GM21381 (cell line): Measurements from ENCODE around the gene DEFB123.

Experiments
- ATAC-seq: cut with Tn5 transposase; IDR thresholded peaks from one replicate; pipeline ENCODE4 v1.9.1; 2021; ENCODE audit warnings: mild to moderate bottlenecking, moderate library complexity; ENCODE audit not compliant: unreplicated experiment

The DEFB123 gene

GRCh38 chr20:31473331-31474096 is 33.1 kb downstream of the DEFB123 start:
- ATAC-seq: no peak

DNA sequence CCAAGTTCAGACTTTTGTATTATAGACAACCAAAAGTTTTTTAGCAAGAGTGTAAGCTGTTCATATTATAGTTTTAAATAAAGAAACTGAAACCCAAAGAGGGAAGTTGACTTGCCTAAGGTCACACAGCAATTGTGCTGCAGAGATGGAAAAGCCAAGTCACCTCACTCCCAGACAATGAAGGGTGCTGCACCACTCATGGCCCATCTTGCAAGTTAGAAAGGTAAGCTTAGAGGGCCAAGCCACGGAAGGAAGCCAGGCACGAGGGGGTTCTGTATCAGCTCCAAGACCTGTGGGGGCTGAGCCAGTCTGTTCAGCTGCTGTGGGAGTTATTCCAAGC is 33.6 kb downstream of the DEFB123 start:
- no peak for ATAC-seq

DNA sequence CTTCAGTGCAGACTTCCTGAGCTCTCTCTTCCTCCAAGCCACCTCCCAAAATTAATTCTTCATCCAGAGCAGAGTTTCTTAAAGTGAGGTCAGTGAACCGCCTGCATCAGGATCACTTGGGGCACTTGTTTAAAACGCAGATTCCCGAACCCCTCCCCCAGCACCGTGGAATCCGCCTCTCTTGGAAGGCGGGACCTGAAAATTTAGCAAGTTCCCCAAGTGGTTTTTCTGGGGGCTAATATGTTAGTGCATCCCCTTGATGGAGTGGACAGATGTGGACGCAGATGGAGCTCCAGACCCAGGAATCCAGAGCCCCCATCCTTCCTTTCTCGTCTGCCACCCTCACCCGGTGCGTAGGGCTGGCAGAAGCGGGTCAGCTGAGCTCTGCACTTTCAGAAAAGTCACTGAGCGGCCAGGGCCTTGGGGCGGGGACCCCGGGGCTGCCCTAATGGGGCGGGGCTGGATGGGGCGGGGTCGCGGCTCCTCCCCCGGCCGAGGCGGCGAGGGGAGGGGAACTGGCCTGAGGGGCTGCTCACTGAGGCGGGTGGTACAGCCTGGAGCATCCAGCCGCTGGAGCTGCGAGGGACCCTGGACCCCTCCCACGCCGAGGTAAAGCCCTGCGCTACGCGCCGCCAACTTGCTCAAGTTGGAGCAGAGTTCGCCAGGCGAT is 34.5 kb downstream of the DEFB123 start, which contains the start of the genes DEFB124 and REM1:
TSS of gene DEFB124 (minus strand) at position 370 of the 670 bp plus-strand sequence. CDS start 2,114 bp downstream, outside the sequence.
TSS of gene REM1 (plus strand) at position 531 of the 670 bp plus-strand sequence. CDS start 1,158 bp downstream, outside the sequence.
- ATAC-seq: no peak

GRCh38 chr20:31475472-31476293 is 35.3 kb downstream of the DEFB123 start:
- ATAC-seq: no peak

DNA sequence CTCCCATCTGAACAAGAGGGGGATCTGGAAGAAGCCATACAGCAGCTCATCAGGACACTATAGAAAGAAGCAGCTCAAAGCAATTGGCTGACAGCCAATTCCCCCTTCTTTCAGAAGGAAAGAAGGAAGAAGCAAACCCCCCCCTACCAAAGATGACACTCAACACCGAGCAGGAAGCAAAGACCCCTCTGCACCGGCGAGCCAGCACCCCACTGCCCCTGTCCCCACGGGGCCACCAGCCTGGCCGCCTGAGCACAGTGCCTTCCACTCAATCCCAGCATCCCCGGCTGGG is 35.8 kb downstream of the DEFB123 start:
- no peak for ATAC-seq

DNA sequence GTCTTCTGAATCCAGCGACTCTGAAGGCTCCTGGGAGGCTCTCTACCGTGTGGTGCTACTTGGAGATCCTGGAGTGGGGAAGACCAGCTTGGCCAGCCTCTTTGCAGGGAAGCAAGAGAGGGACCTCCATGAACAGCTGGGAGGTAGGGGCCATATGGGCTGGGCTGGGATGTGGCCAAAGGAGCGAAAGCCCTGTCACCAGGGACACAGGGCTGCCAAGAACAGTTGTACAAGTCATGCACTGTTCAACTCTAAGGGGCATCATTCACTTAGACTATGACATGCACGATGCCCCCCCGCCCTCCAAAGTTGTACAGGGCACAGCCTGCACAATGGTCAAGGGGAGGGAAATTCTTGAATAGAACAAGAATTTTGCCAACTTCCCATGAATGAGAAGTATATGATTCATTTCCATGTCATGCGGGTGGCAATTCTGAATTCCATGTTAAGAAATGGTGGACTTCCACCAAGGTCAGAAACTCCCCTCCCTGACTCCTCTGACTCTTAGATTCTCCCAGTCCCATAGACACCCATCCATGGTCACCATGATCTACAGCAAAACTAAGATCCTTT is 36.3 kb downstream of the DEFB123 start:
- ATAC-seq: no peak

DNA sequence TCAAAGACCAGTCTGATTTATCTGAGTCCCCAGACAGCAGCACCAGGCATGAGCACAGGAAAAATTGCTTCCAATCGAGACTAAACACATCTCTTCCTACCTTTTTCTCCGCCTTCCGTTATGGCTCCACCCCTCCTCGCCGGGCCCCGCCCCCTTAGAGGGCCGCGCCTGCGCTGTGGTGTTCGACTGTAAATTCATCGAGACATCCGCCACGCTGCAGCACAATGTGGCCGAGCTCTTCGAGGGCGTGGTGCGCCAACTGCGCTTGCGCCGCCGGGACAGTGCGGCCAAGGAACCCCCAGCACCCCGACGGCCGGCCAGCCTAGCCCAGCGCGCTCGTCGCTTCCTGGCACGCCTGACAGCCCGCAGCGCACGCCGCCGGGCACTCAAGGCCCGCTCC is 43.6 kb downstream of the DEFB123 start:
- no peak for ATAC-seq

DNA sequence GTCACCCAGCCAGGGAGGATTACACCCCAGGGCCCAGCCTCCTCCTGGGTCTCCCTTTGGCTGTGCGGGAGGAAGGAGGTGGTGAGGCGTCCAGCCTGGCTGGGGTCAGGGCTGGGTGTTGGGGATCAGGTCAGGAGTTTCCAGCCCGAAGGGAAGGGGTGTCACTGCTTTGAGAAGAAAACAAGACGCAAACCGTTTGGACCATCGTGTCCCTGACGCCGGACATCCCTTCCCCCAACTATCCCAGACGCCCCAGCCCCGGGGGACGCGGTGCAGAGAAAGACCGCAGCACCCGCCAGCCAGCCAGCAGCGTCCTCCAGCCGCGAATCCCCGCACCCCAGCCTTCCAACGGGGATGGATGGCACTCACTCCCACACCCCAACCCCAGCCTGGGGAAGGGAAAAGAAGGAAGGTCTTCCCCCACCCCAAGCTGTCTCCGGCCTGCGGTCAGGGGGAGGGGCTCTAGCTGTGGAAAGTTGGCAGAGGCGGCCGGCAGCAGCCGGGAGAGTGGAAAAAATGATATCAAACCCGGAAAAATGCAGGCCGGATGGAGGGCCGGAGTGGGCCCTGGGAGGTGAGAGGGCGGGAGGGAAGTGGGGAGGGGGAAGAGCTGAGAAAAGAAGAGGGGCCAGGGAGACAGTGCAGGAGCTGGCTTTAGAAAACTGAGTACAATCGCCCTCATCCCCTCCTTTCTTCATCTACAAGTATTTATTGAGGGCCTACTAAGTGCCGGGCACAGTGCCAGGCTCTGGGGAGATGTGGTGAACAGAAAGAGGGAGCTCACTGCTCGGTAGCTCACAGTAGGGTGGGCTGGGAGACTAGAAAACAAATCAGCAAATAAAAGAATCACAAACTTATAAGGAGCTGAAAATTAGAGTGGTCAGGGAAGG is 45.3 kb downstream of the DEFB123 start:
- ATAC-seq: no peak

GRCh38 chr20:31488115-31488514 is 47.7 kb downstream of the DEFB123 start:
- no peak for ATAC-seq

GRCh38 chr20:31489152-31489551 is 48.7 kb downstream of the DEFB123 start:
- ATAC-seq: no peak

DNA sequence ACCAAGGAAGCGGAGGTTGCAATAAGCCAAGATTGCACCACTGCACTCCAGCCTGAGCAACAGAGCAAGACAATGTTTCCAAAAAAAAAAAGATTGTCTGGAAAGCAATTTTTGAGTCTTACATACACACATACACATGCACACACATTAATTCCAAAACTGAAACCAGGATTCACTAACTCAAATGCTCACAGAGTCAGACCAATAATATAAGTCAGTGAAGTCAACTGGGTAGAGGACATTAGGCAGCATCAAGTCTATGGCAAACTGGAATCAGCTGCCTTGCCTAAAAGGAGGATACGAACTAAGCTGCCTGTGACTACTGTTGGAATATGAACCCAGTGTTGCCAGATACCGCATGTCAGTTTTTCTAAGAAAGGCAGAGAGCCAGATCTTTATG is 50.3 kb downstream of the DEFB123 start:
- no peak for ATAC-seq

DNA sequence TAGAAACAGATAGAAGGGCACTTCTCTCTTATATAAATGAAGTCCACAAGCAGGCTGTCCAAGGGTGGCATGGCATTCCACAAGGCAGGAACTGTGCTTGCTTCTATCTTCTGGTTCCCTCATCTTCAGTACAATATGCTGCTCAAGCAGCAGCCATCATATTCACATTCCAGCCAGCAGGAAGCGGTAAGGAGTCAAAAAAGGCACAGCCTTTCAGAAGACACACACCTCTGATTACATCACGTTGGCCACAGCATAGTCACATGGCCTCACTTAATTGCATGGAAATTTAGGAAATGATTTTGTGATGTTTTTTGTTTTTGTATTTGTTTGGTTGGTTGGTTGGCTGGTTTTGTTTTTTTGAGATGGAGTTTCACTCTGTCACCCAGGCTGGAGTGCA is 53.7 kb downstream of the DEFB123 start:
- no peak for ATAC-seq

- ATAC-seq: no peak
These were observed 56.4 kb downstream of the DEFB123 start for GRCh38 chr20:31496761-31497295.

DNA sequence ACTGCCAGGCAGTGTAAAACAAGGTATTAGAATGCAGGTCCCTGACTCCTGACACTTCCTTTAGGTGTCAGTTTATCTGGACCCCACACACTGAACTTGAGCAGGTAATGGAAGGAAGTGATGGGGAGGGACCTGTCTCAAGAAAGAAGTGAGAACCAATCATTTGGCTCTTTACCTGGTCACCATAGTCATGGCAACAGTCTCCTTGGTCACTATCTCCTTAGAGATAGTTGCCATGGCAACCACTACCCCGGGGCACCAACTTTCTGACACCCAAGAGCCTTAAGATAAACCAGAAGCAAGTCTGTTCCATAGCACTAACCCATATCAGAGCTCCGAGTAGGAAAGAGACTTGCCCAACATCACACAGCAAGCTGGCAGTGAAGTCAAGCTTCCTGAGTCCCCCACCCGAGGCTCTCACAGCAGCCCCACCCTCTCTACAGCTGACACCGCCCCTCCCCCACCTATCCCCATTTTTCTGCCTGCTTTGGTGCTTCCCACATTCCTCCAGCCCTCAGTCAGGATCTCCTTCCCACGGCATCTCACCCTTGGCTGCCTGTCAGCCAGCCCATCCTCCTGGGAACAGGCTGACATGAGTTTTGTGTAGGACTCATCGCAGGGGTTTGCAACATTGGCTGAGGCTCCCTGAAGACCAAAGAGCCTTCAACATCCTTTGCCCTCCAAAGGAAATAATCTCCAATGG is 57.6 kb downstream of the DEFB123 start:
- ATAC-seq: no peak
